Endothelial cell (in vitro differentiated cells): ENCODE data around the gene MVB12B. TPM values are rescaled to one million over a fixed set of nuclear protein-coding genes. Genes with fewer than 3 reads are reported as not detected.

ENCODE experiments used
- DNase-seq: peaks from one replicate; pipeline ENCODE4 v3.0.0; 2021; ENCODE audit warnings: low spot score
- H3K27ac Mint-ChIP-seq: one replicate; pipeline ENCODE4 v1.8.0; 2021; ENCODE audit warnings: mixed read lengths, inconsistent platforms; ENCODE audit not compliant: unreplicated experiment
- H3K27me3 Mint-ChIP-seq: one replicate; pipeline ENCODE4 v1.8.0; 2021; ENCODE audit warnings: mild to moderate bottlenecking, moderate library complexity, mixed read lengths, inconsistent platforms; ENCODE audit not compliant: unreplicated experiment
- H3K36me3 Mint-ChIP-seq: one replicate; pipeline ENCODE4 v1.8.0; 2021; ENCODE audit warnings: mild to moderate bottlenecking, low read depth, mixed read lengths, inconsistent platforms; ENCODE audit not compliant: unreplicated experiment
- H3K4me1 Mint-ChIP-seq: one replicate; pipeline ENCODE4 v1.8.0; 2021; ENCODE audit warnings: mild to moderate bottlenecking, mixed read lengths, inconsistent platforms; ENCODE audit not compliant: unreplicated experiment
- H3K4me3 Mint-ChIP-seq: one replicate; pipeline ENCODE4 v1.8.0; 2021; ENCODE audit warnings: mild to moderate bottlenecking, mixed read lengths, inconsistent platforms; ENCODE audit not compliant: unreplicated experiment
- H3K9me3 Mint-ChIP-seq: one replicate; pipeline ENCODE4 v1.8.0; 2021; ENCODE audit warnings: mixed read lengths, inconsistent platforms; ENCODE audit not compliant: unreplicated experiment
- CTCF ChIP-seq: fragments of 200-600 bp; sonication (generic); IDR thresholded peaks from one replicate; pipeline ENCODE4 v1.5.0; 2021; ENCODE audit warnings: antibody characterized with exemption; ENCODE audit not compliant: unreplicated experiment
- total RNA-seq: library from RNA; stranded (reverse); fragmentation: NEBNext Ultra II Directional; extraction: Animal tissue kit (Norgen Biotek cat#: 25700); gene quantifications from one replicate; pipeline ENCODE4 v1.2.1, GENCODE V29; 2021; ENCODE audit not compliant: unreplicated experiment

MVB12B gene
- total RNA-seq, 1 donor from 2014 or later, result 18.8 TPM

- no peaks in the 10 kb centered on the region for H3K9me3 Mint-ChIP-seq
- no peak for TF ChIP-seq CTCF
- H3K4me3 Mint-ChIP-seq, result no peak overlapping the region
- no peak overlapping the region for H3K27ac Mint-ChIP-seq
- DNase-seq, result no peak
- H3K36me3 Mint-ChIP-seq, result peaks cover 3% of the 10 kb centered on the region
- no peaks in the 10 kb centered on the region for H3K27me3 Mint-ChIP-seq
- peaks cover 13% of the 10 kb centered on the region for H3K4me1 Mint-ChIP-seq
Measured at GRCh38 chr9:126457890-126458289, 131.3 kb downstream of the MVB12B start.

GRCh38 chr9:126459126-126459525 lies 132.5 kb downstream of the MVB12B start:
- Mint-ChIP-seq H3K4me1 (peaks cover 6% of the 10 kb centered on the region), H3K9me3 (no peaks in the 10 kb centered on the region), H3K4me3 (no peak overlapping the region), H3K36me3 (no peaks in the 10 kb centered on the region), H3K27ac (no peak overlapping the region), H3K27me3 (peaks cover 2% of the 10 kb centered on the region)
- TF ChIP-seq CTCF, result no peak
- no peak for DNase-seq

- TF ChIP-seq CTCF, result no peak
- H3K27ac Mint-ChIP-seq, result no peak overlapping the region
- no peak for DNase-seq
Measured at GRCh38 chr9:126459546-126459945, 132.9 kb downstream of the MVB12B start.

GRCh38 chr9:126459965-126460843 lies 133.6 kb downstream of the MVB12B start:
- Mint-ChIP-seq H3K27ac (no peak overlapping the region), H3K4me3 (no peak overlapping the region), H3K27me3 (peaks cover 2% of the 10 kb centered on the region), H3K9me3 (no peaks in the 10 kb centered on the region), H3K4me1 (no peaks in the 10 kb centered on the region), H3K36me3 (no peaks in the 10 kb centered on the region)
- TF ChIP-seq CTCF, result no peak
- no peak for DNase-seq

More at GRCh38 chr9:126459546-126459945, 132.9 kb downstream of the MVB12B start:
- Mint-ChIP-seq H3K4me1 (peaks cover 2% of the 10 kb centered on the region), H3K4me3 (no peak overlapping the region), H3K27me3 (peaks cover 2% of the 10 kb centered on the region), H3K9me3 (no peaks in the 10 kb centered on the region), H3K36me3 (no peaks in the 10 kb centered on the region)

GRCh38 chr9:126461029-126461428 lies 134.4 kb downstream of the MVB12B start:
- Mint-ChIP-seq H3K9me3 (no peaks in the 10 kb centered on the region), H3K27ac (no peak overlapping the region), H3K4me3 (no peak overlapping the region), H3K36me3 (no peaks in the 10 kb centered on the region), H3K4me1 (no peaks in the 10 kb centered on the region), H3K27me3 (peaks cover 2% of the 10 kb centered on the region)
- DNase-seq, result no peak
- no peak for TF ChIP-seq CTCF
